HG03575 (cell line): ENCODE results near the gene BAIAP2L1.
"Not testable (repeated sequence)": the region's sequence is repeated elsewhere in the genome, so short reads cannot be mapped to it uniquely, and the experiment has no call there.

Experiments
- ATAC-seq: cut with Tn5 transposase; IDR thresholded peaks from one replicate; pipeline ENCODE4 v1.9.1; 2021; ENCODE audit not compliant: unreplicated experiment, insufficient number of reproducible peaks, low FRiP score; ENCODE audit errors: extremely low read depth

The BAIAP2L1 gene, protein sequence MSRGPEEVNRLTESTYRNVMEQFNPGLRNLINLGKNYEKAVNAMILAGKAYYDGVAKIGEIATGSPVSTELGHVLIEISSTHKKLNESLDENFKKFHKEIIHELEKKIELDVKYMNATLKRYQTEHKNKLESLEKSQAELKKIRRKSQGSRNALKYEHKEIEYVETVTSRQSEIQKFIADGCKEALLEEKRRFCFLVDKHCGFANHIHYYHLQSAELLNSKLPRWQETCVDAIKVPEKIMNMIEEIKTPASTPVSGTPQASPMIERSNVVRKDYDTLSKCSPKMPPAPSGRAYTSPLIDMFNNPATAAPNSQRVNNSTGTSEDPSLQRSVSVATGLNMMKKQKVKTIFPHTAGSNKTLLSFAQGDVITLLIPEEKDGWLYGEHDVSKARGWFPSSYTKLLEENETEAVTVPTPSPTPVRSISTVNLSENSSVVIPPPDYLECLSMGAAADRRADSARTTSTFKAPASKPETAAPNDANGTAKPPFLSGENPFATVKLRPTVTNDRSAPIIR

GRCh38 chr7:98400542-98401340 lies at the start of gene BAIAP2L1:
TSS of gene BAIAP2L1 (minus strand) at chr7:98401090. CDS start at chr7:98400852, 238 bp downstream.
- peak; percentile 45 for ATAC-seq

DNA sequence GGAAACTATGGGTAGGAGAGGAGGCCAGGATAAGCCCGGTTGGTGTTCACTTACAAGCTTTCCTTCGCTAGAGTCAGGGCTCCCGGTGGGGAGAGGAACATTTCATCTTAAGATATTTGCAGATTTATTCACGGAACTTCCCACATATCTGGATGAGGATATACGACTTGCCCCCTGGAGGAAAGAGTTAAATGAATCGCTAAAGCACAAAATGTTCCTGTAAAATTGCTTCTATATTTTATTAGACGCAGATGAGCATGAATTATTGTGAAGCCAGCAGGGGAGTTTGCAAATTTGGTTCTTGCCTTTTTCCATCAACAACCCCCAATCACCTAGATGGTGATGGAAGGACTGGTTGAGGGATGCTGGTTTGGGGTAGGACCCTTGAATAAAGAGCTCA lies 47.9 kb upstream of the BAIAP2L1 start:
- ATAC-seq: no peak

DNA sequence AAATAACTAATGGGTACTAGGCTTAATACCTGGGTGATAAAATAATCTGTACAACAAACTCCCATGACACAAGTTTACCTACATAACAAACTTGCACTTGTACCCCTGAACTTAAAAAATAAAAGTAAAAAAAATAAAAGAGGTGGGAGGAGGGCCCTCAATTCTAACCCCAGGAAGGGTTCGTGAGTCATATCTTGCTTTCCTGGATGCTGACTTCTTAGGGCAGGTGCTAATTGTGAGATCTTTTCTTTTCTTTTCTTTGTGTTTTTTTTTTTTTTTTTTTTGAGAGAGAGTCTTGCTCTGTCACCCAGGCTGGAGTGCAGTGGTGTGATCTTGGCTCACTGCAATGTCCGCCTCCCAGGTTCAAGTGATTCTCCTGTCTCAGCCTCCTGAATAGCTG lies 40.1 kb upstream of the BAIAP2L1 start:
- ATAC-seq: not testable (repeated sequence)

DNA sequence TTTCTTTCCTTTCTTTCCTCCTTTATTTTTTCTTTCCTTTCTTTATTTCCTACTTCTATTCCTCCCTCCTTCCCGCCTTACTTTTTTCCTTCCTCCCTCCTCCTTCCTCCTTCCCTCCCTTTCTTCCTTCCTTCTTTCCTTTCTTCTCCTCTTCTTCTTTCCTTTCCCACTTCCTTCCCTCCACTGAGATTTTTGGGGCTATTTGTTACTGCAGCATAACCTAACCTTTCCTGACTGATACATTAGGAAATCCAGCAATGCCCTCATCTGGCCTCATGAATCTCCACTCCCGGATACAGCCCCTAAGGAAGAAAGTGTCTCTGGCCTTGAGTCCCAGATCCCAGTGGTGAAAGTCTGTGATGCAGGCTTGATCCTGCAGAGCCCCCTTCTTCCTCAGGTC lies 38.6 kb upstream of the BAIAP2L1 start:
- no peak for ATAC-seq

DNA sequence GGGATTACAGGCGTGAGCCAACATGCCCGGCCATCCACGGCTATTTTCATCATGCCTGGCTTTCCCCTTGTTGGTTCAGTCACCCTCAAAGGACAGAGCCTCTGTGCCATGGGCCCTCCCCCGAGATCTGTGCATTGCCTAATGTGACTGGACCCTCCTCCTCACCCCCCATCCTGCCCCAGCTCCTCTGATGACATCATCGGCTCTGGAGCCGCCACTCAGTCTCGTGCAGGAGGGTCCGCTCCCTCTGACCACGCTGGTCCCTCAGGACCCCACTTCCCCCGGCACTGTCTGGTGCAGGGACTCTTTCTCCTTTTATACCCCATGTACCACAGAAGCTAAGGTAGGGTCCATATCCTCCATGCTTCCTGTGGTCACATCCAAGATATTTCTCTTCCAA lies 33.2 kb upstream of the BAIAP2L1 start:
- ATAC-seq: no peak

DNA sequence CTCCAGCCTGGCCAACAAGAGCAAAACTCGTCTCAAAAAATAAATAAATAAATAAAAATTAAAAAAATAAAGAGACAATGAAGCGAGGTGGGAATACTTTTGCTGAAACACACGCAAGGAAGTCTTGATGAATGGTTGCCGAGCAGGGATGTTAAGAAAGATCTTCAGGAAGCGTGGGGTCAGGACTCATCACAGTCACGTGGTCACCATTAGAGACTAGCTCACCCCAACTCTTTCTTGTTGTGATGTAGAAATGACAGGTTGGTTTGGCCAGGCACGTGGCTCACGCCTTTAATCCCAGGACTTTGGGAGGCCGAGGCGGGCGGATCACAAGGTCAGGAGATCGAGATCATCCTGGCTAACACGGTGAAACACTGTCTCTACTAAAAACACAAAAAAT lies 28.9 kb upstream of the BAIAP2L1 start:
- ATAC-seq: no peak

DNA sequence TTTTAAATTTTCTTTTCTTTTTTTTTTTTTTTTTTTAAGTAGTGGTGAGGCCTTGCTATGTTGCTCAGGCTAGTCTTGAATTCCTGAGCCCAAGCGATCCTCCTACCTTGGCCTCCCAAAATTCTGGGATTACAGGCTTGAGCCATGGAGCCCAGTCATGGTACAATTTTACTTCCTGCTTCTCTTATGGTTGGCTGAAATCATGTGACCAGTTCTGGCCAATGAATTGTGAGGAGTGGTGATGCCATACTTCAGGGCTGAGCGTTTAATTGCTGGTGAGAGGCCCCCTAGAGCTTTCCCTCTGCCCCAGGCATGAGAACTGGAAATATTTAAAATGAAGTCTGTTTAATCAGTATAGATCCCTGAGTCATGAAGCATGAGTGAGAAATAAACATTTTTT lies 22.2 kb upstream of the BAIAP2L1 start:
- ATAC-seq: no peak

DNA sequence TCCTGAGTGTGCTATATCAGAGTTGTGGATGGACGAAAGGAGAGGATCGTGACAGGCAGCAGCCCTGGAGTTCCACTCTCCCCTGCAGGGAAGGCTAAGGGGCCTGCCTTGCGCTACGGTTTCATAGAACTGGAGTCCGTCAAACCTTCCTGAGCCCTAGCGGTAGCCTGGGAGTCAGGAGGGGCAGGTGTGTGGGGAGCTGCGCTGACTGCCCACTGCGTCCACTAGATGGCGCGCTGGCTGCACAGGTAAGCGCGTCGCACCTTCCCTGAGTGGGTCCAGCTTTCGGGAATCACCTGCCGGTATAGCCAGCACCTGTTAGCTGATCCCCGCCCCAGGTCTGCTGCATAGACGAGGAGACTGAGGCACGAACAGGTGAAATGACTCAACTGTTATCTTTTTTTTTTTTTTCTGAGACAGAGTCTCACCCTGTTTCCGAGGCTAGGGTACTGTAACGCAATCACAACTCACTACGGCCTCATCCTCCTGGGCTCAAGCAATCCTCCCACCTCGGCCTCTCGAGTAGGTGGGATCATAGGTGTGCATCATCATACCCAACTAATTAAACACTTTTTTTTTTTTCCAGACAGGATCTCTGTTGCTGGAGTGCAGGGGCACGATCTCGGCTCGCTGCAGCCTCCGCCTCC lies 20.2 kb upstream of the BAIAP2L1 start:
- ATAC-seq: no peak

GRCh38 chr7:98419988-98420387 lies 19.1 kb upstream of the BAIAP2L1 start:
- ATAC-seq: not testable (repeated sequence)

GRCh38 chr7:98419316-98419691 lies 18.4 kb upstream of the BAIAP2L1 start:
- ATAC-seq: not testable (repeated sequence)

DNA sequence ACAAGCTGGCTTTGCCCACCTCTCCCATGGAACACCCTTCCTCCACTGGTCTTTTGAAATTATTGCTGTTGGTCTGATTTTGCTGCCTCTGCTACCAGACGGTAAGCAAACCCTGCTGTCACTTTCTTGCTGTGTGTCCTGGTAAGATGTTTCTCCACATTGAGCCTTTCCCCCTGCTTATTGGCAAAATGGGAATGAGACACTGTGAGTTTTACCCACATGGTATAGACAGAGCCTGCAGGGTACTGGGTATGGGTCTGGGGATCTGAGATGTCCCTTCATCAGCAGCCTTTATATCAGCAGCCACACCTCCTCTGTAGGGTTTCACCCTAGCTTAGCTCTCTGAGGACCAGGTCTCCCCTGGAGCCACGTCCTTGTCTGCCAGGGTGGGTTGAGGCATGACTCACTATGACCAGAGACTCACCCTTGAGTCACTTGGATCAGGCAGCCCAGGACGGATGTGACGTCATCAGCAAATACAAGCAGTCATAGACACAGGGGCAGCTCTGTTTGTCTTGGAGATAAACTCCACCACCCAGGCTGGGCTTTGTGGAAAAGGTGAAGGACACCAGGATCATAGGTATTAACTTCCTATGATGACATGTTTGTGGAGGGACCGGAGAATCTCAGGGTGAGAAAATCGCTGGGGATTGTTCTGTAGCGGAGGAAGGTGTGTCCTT lies 17.9 kb upstream of the BAIAP2L1 start:
- ATAC-seq: no peak

DNA sequence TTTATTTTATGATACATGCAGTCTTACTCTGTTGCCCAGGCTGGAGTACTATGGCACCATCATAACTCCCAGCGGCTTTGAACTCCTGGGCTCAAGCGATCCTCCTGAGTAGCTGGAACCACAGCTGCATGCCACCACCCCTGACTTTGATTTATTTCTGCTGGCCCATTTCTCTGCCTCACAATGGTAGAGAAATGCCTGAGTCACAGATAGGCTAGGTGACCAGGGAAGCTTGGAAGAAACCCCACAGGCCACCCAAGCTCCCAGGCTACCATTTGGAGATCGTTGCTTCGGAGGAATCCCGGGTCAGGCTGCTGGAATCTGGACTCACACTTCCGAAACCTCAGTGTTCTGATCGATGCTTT lies 17.4 kb upstream of the BAIAP2L1 start:
- ATAC-seq: no peak

GRCh38 chr7:98417604-98418270 lies 16.8 kb upstream of the BAIAP2L1 start:
- ATAC-seq: not testable (repeated sequence)

GRCh38 chr7:98414205-98414900 lies 13.5 kb upstream of the BAIAP2L1 start:
- ATAC-seq: no peak

DNA sequence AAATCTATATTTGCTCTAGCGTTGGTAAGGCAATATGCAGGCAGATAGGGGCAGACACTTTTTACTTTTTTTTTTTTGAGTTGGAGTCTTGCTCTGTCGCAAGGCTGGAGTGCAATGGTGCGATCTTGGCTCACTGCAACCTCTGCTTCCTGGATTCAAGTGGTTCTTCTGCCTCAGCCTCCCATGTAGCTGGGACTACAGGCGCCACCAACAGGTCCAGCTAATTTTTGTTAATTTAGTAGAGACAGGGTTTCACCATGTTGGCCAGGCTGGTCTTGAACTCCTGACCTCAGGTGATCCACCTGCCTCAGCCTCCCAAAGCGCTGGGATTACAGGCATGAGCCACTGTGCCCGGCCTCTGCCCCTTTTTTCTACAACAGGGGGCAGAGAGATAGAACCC lies 12.8 kb upstream of the BAIAP2L1 start:
- not testable (repeated sequence) for ATAC-seq

GRCh38 chr7:98409843-98410242 lies 9.0 kb upstream of the BAIAP2L1 start:
- ATAC-seq: no peak

DNA sequence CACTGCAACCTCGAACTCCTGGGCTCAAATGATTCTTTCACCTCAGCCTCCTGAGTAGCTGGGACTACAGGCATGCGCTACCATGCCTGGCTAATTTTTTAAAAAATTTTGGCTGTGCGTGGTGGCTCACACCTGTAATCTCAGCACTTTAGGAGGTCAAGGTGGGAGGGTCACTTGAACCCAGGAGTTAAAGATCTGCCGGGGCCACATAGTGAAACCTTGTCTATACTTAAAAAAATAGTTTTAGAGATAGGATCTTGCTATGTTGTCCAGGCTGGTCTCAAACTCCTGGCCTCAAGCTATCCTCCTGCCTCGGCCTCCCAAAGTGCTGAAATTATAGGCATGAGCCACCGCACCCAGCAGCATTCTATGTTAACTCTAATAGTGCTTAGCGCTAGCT lies 7.3 kb upstream of the BAIAP2L1 start:
- not testable (repeated sequence) for ATAC-seq

- ATAC-seq: no peak
Measured at GRCh38 chr7:98406827-98407226, 5.9 kb upstream of the BAIAP2L1 start.
